ENCODE data around the gene KPNB1. TPM values are rescaled to one million over a fixed set of nuclear protein-coding genes. Genes with fewer than 3 reads are reported as not detected.
A peak's percentile ranks its signal among the peaks of the same experiment; 100 is the strongest.

KPNB1 gene
- total RNA-seq, 1 donor from 2014 or later = 210 TPM

DNA sequence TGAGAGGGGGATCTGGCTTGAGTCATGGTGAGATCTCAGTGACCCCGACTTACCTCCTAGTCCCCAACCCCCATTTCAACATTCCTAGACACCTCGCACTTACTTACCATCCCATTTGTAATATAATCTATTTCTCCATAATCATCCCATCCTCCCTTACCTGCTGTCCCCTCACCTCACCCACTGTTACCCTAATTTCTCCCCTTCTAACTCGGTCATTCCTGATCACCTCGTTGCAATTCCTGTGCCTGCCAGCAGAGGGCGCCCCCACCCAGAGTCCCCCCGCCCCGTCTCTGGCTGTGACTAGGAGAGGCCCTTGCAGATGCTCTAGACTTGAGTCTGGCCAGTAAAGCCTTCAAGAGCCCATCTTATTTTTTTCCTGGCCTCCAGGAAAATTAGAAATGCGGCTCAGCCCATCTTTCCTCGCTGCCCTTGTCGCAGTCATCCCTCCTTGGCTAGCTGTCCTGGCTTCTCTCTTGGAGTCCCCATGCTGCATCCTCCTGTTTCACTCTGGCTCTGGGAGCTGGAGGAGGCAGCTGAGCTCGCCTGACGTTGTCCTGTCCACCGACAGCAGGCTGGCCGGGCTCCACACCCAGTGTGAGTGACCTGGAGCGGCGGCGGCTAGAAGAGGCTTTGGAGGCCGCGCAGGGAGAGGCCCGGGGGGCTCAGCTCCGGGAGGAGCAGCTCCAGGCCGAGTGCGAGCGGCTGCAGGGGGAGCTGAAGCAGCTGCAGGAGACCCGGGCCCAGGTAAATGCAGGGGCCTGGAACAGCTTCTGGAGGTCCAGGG, 49.2 kb downstream of the KPNB1 start:
- Histone ChIP-seq H3K4me1 (peaks cover 30% of the 10 kb centered on the region), H3K36me3 (peaks cover 19% of the 10 kb centered on the region), H3K9me3 (no peaks in the 10 kb centered on the region), H3K27me3 (ENCODE audit: low read depth) (no peaks in the 10 kb centered on the region), H3K27ac (no peak overlapping the region), H3K4me3 (no peak overlapping the region)
- intact Hi-C loops (cut with DNase I) = no loop called here
- peak; percentile 75 for DNase-seq
- no peak for ATAC-seq
- TF ChIP-seq, protein P1, sequence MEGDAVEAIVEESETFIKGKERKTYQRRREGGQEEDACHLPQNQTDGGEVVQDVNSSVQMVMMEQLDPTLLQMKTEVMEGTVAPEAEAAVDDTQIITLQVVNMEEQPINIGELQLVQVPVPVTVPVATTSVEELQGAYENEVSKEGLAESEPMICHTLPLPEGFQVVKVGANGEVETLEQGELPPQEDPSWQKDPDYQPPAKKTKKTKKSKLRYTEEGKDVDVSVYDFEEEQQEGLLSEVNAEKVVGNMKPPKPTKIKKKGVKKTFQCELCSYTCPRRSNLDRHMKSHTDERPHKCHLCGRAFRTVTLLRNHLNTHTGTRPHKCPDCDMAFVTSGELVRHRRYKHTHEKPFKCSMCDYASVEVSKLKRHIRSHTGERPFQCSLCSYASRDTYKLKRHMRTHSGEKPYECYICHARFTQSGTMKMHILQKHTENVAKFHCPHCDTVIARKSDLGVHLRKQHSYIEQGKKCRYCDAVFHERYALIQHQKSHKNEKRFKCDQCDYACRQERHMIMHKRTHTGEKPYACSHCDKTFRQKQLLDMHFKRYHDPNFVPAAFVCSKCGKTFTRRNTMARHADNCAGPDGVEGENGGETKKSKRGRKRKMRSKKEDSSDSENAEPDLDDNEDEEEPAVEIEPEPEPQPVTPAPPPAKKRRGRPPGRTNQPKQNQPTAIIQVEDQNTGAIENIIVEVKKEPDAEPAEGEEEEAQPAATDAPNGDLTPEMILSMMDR (IDR thresholded peaks at IDR 0.05) = peak; percentile 95

DNA sequence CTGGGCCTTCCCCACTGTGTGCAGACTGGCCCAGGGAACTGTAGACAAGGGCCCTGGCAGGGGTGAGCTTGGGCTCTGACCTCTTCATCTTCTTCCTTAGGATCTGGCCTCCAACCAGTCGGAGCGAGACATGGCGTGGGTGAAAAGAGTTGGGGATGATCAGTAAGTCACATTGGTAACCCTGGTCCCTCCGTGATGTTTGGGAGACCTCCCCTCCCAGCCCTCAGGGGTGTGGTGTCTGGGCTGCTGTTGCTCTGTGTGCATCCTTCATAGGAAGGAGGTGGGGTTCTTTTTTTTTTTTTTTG, 49.8 kb downstream of the KPNB1 start:
- ATAC-seq (no peak), DNase-seq (no peak)
- TF ChIP-seq, protein P1 (IDR thresholded peaks at IDR 0.05) = no peak
- no peak overlapping the region for H3K4me3 ChIP-seq
- peaks cover 19% of the 10 kb centered on the region for H3K36me3 ChIP-seq
- H3K4me1 ChIP-seq = peaks cover 35% of the 10 kb centered on the region
- intact Hi-C loops (cut with DNase I) = no loop called here
- no peaks in the 10 kb centered on the region for H3K27me3 ChIP-seq (ENCODE audit: low read depth)
- no peak overlapping the region for H3K27ac ChIP-seq
- H3K9me3 ChIP-seq = no peaks in the 10 kb centered on the region

GRCh38 chr17:47700471-47701449, 51.0 kb downstream of the KPNB1 start:
- peak; percentile 32 for DNase-seq
- Histone ChIP-seq H3K4me1 (peaks cover 32% of the 10 kb centered on the region), H3K9me3 (no peaks in the 10 kb centered on the region), H3K27ac (peak overlapping the region; percentile 21), H3K27me3 (ENCODE audit: low read depth) (no peaks in the 10 kb centered on the region), H3K4me3 (no peak overlapping the region), H3K36me3 (peaks cover 19% of the 10 kb centered on the region)
- TF ChIP-seq, protein P1 (IDR thresholded peaks at IDR 0.05) = no peak
- no peak for ATAC-seq
- intact Hi-C loops (cut with DNase I) = no loop called here

- DNase-seq = peak; percentile 17
- no peak overlapping the region for H3K4me3 ChIP-seq
- TF ChIP-seq, protein P1 (IDR thresholded peaks at IDR 0.05) = no peak
- H3K27ac ChIP-seq = no peak overlapping the region
- peaks cover 19% of the 10 kb centered on the region for H3K36me3 ChIP-seq
- H3K9me3 ChIP-seq = no peaks in the 10 kb centered on the region
- no peak for ATAC-seq
- intact Hi-C loops (cut with DNase I) = no loop called here
- no peaks in the 10 kb centered on the region for H3K27me3 ChIP-seq (ENCODE audit: low read depth)
- peaks cover 31% of the 10 kb centered on the region for H3K4me1 ChIP-seq
Measured at GRCh38 chr17:47701608-47702007, 51.9 kb downstream of the KPNB1 start.

- no peak for ATAC-seq
- Histone ChIP-seq H3K27me3 (ENCODE audit: low read depth) (no peaks in the 10 kb centered on the region), H3K27ac (no peak overlapping the region), H3K9me3 (no peaks in the 10 kb centered on the region), H3K4me3 (no peak overlapping the region), H3K4me1 (peaks cover 37% of the 10 kb centered on the region), H3K36me3 (peaks cover 19% of the 10 kb centered on the region)
- TF ChIP-seq, protein P1 (IDR thresholded peaks at IDR 0.05) = no peak
- intact Hi-C loops (cut with DNase I) = no loop called here
- DNase-seq = peak; percentile 15
Measured at GRCh38 chr17:47702391-47702995, 52.8 kb downstream of the KPNB1 start.

Measured in lower lobe of right lung (tissue), 2 donors.